Measurements from ENCODE around the gene LMO1. TPM values are rescaled to one million over a fixed set of nuclear protein-coding genes. Genes with fewer than 3 reads are reported as not detected.

LMO1 gene
- total RNA-seq, 2 experiments from 2014 or later: not detected

DNA sequence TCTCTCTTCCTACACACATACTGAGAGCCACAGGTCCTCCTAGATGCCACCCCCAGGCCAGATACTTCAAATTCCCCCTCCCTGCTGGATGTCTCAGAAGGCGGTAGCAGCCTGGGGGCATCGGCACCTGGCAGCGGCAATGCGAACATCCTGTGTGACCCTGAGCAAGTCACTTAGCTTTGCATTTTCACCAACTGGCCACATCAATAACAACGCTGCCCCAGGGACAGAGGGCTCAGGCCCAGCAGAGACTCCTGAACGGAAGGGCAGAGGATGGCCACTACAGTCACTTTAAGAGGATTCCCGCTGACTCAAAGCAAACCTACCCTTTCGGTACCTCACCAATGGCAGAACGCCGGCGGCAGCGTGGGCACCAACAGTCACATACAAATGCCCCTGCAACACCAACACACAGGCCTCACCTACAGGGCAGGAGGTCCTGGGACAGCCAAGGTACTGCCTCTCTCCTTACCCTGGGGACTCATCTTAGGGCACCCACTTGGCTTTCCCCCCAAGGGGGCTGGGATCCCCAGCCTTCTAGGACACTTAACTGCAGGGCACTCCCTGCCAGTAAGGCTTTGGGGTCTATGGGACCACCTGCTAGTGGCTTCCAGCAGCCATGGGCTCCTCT lies 1.6 kb downstream of the LMO1 start:
- Histone ChIP-seq H3K27ac (ENCODE audit: low read depth, low read length, poor library complexity, severe bottlenecking) (no peak overlapping the region), H3K9me2 (ENCODE audit: insufficient read depth, low read length) (no peaks in the 10 kb centered on the region), H3K9me3 (ENCODE audit: low read length) (no peaks in the 10 kb centered on the region), H3K79me2 (ENCODE audit: insufficient read depth, low read depth, low read length) (no peaks in the 10 kb centered on the region), H3K4me2 (ENCODE audit: low read length) (no peak overlapping the region), H3K36me3 (ENCODE audit: insufficient read depth, low read length) (no peaks in the 10 kb centered on the region), H4K20me1 (ENCODE audit: insufficient read depth, low read length) (no peaks in the 10 kb centered on the region), H3K4me1 (ENCODE audit: insufficient read depth, low read length, poor library complexity, severe bottlenecking) (no peaks in the 10 kb centered on the region), H3K4me3 (ENCODE audit: low read depth, low read length, poor library complexity, severe bottlenecking) (no peak overlapping the region), H2AFZ (ENCODE audit: low read length) (no peak overlapping the region)
- intact Hi-C loops (cut with micrococcal nuclease; ENCODE audit: unreplicated experiment): loop anchor here (5.0 kb wide), 2 partner anchors 35 to 70 kb away; no protein-coding TSS in a partner anchor
- CTCF ChIA-PET (ENCODE audit: unreplicated experiment): no interaction called here
- POLR2A ChIA-PET: no interaction called here
- TF ChIP-seq, protein P1, sequence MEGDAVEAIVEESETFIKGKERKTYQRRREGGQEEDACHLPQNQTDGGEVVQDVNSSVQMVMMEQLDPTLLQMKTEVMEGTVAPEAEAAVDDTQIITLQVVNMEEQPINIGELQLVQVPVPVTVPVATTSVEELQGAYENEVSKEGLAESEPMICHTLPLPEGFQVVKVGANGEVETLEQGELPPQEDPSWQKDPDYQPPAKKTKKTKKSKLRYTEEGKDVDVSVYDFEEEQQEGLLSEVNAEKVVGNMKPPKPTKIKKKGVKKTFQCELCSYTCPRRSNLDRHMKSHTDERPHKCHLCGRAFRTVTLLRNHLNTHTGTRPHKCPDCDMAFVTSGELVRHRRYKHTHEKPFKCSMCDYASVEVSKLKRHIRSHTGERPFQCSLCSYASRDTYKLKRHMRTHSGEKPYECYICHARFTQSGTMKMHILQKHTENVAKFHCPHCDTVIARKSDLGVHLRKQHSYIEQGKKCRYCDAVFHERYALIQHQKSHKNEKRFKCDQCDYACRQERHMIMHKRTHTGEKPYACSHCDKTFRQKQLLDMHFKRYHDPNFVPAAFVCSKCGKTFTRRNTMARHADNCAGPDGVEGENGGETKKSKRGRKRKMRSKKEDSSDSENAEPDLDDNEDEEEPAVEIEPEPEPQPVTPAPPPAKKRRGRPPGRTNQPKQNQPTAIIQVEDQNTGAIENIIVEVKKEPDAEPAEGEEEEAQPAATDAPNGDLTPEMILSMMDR (conservative IDR thresholded peaks at IDR 0.05; ENCODE audit: low read length): no peak
- no peak for TF ChIP-seq EZH2phosphoT487 (IDR thresholded peaks at IDR 0.05; ENCODE audit: borderline replicate concordance, low read depth, low read length)
- BruUV-seq (replicated peaks): no TSS peak
- no peak for DNase-seq (ENCODE audit: low spot score)

DNA sequence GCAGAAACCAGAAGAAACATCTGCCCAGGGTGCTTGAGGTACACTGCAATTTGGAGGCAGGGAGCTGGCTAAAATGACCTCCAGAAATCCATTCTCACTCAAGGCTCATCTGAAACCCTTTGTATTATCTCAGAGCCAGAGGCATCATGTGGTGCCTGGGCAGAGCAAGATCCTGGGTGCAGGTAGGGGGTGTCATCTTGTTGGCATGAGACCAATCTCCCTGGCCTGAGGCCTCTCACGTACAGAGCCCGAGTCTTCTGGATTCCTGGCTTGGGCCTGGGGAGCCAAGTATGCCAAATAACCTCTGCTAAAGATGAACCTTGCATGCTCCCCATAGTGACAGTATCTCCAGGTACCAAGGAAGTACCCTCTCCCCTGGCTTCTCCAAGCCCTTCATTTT lies 2.4 kb downstream of the LMO1 start:
- no peak overlapping the region for H3K4me2 ChIP-seq (ENCODE audit: low read length)
- H4K20me1 ChIP-seq (ENCODE audit: insufficient read depth, low read length): no peaks in the 10 kb centered on the region
- ChIA-PET POLR2A (interaction anchor here (0.6 kb wide), 1 partner anchor 15 kb away, joined by 4 read pairs; no protein-coding TSS in a partner anchor), CTCF (ENCODE audit: unreplicated experiment) (no interaction called here)
- no peaks in the 10 kb centered on the region for H3K9me3 ChIP-seq (ENCODE audit: low read length)
- no peaks in the 10 kb centered on the region for H3K9me2 ChIP-seq (ENCODE audit: insufficient read depth, low read length)
- no peak for TF ChIP-seq EZH2phosphoT487 (IDR thresholded peaks at IDR 0.05; ENCODE audit: borderline replicate concordance, low read depth, low read length)
- TF ChIP-seq, protein P1 (conservative IDR thresholded peaks at IDR 0.05; ENCODE audit: low read length): no peak
- DNase-seq (ENCODE audit: low spot score): no peak
- no peak overlapping the region for H2AFZ ChIP-seq (ENCODE audit: low read length)
- no peak overlapping the region for H3K27ac ChIP-seq (ENCODE audit: low read depth, low read length, poor library complexity, severe bottlenecking)
- no TSS peak for BruUV-seq (replicated peaks)
- H3K36me3 ChIP-seq (ENCODE audit: insufficient read depth, low read length): no peaks in the 10 kb centered on the region
- H3K4me1 ChIP-seq (ENCODE audit: insufficient read depth, low read length, poor library complexity, severe bottlenecking): no peaks in the 10 kb centered on the region
- intact Hi-C loops (cut with micrococcal nuclease; ENCODE audit: unreplicated experiment): loop anchor here (5.0 kb wide), 2 partner anchors 34 to 69 kb away; no protein-coding TSS in a partner anchor
- no peaks in the 10 kb centered on the region for H3K79me2 ChIP-seq (ENCODE audit: insufficient read depth, low read depth, low read length)
- no peak overlapping the region for H3K4me3 ChIP-seq (ENCODE audit: low read depth, low read length, poor library complexity, severe bottlenecking)

Data from OCI-LY7 (cell line).